ENCODE measurements around the gene SH3PXD2B.

Gene SH3PXD2B

DNA sequence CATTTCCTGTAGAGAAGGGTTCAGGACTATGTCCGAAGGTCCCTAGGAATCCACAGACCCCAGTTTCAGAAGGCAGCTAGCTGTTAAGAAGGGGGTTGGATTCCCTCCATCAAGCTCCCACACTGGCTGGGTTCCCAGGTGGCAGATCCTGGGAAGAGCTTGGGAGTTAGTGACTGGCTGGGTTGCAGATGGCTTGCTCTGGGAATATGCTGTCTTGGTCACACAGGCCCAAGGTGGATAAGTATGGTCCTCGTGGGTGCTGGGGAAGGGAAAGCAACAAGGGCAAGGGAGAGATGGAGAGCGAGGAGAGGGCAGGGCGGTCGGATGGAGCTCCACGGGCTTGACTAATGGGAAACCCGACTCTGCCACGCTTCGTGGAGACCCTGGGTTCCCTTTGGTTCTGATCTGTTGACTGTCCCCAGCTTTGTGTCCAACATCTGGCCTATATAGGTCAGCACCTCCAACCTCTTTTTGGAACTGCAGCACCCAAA, 17.4 kb downstream of the SH3PXD2B start:
- DNase-seq (ENCODE audit: low spot score), result no peak

DNA sequence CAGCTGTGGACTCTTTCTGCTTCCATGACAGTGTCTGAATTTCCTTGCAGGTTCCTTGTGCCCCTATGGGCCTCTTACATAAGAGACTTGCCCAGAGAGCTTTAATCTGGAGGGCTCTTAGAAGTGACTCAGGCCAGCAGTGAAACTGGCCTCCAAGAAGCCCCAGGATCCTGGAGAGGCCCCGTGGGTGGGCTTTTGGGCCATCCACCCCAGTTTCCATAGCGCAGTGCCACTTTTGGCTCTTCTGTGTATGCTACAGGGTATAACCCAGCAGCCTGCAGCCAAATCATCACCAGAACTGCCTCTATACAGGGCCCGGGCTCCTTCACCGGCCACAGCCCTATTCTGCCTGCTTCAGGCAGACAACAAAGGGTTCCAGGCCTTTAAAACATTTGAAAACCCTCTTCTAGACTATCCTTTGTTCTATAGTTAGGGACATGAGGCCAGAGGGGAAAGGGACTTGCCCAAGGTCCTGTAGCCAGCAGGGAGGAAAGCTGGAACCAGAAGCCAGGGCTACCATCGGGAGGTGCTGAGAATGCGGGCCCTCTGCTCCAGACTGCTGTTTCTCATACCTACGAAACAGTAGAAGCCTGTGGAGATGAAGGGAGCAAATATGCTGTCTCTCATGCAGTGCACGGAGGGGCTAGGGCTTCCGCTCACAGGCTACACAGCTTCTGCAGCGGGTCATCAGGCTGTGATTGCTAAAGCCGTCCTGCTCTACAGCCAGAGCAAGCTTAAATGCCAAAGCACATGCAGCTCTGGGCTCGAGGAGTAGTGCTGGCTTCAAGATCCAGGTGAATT, 18.0 kb downstream of the SH3PXD2B start:
- DNase-seq (ENCODE audit: low spot score), result no peak

DNA sequence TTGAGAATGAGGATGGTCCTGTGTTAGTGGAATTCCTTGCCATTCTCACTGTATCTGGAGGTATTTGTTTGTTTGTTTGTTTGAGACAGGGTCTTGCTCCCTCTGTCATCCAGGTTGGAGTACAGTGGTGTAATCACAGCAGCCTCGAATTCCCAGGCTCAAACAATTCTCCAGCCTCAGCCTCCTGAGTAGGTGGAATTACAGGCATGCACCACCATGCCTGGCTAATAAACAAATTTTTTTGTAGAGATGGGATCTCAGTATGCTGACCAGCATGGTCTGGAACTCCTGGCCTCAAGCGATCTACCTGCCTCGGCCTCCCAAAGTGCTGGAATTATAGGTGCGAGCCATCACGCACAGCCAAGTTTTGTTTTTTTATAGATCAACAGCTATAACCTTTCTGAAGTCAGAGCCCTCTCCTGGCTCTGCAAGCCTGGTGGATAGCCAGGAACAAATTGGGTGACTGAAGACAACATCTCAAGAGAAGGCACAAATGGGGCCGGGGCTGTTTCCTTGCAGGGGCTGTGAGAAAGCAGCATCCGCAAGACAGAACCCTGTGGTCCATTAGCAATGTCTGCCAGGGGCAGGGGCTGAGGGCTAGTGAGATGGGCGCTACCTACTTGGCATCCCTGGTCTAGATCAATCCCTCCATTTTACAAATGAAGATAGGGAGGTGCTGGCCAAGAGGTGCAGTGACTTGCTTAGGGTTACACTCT, 18.8 kb downstream of the SH3PXD2B start:
- no peak for DNase-seq (ENCODE audit: low spot score)

DNA sequence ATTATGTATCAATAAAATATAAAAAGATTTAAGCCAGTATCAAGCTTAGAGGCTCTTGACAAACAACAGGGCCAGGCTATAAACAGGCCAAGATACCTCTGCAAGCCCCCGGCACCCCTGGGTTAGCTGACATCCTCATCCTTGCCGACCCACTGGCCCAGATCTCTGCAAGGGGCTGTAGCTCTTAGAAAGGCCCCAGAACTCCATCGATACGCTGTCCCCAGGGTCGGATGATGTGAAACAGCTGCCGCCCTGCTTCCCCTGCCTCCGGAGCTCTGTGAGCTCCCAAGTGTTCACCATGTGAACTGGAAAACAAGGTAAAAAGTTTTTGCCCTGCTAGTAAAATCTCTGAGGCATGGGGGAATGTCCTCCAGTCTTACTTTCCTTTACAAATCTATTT, 20.1 kb downstream of the SH3PXD2B start:
- DNase-seq (ENCODE audit: low spot score), result no peak

DNA sequence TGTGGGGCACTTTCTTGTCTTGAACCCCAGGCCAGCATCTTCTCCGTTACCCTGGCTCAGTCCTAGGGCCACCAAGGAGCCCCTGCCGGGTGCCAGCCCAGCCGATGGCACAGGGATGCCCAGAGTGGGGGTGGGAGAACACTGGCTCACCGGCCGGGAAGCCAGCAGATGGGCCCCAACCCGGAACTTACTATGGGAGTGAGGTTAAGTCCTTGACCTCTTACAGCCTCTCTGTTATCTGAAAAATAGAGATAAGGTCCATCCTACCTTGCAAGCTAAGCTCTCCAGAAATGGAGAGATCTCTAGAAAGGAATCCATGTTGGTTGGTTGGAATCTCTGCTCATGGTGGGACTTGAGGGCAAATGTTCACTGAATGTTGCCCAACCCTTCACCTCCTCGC, 20.8 kb downstream of the SH3PXD2B start:
- DNase-seq (ENCODE audit: low spot score), result no peak

DNA sequence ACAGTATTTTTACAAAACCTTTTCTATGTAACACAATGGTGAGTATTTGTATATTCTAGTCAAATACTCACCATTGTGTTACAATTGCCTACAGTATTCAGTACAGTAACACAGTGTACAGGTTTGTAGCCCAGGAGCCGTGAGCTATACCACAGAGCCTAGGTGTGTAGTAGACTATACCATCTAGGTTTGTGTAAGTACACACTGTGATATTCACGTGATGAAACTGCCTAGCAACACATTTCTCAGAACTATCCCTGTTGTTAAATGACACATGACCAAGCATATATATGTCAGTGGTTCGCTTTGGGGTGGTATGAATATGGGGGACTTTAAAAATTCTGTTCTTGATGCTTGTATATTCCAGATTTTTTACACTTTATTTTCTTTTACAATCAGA, 21.3 kb downstream of the SH3PXD2B start:
- DNase-seq (ENCODE audit: low spot score), result no peak

DNA sequence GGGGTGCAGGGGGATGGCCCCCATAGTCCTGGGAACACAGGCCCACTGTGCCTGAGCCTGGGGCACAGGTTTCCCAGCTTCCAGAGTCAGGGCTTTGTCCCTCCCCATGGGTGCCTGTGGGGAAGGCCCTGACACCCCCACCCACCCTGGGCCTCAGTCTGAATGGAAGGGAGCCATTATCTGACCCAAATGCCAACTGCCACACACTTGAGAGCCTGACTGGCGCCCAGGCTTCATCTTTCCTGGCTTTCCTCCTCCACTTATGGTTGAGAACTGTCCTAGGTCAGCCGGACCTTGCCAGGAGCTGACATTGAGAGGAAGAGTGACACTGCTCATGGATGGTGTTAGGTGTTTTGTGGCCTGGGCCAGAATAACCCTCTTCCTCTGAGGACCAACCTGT, 24.0 kb downstream of the SH3PXD2B start:
- no peak for DNase-seq (ENCODE audit: low spot score)

DNA sequence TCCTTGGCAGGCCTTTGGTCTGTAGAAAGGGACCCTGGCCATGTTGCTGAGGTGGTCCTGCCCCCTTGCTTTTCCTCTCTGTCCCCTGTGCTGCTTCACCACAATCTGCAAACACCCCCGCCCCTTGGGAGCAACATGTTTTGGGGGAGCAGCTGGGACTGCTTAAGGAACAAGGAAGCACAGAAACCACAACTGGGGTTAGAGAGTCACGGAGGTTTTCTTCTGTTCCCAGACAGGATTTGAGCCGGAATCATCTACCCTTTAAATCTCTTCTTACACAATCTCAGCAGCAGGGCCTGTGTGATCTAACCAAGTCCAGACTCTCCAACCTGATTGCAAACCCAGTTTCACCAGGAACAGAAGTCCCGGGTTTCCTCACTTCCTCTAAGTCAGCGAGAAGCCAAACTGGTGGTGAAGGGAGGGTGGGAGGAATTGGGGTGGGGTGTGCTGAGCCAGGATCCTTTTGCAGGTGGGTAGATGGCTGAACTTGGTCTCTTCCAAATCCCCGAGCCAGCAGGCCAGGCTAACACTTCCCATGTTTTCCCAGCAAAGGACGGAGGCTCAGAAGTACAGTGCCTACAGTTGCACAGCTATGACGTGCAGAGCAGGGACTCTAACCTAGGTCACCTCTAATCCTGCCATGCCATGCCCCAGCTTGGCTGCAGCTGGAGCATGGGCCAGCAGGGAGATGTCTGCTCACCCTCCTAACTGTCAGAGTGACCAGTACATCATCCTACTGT, 25.0 kb downstream of the SH3PXD2B start:
- DNase-seq (ENCODE audit: low spot score), result no peak

DNA sequence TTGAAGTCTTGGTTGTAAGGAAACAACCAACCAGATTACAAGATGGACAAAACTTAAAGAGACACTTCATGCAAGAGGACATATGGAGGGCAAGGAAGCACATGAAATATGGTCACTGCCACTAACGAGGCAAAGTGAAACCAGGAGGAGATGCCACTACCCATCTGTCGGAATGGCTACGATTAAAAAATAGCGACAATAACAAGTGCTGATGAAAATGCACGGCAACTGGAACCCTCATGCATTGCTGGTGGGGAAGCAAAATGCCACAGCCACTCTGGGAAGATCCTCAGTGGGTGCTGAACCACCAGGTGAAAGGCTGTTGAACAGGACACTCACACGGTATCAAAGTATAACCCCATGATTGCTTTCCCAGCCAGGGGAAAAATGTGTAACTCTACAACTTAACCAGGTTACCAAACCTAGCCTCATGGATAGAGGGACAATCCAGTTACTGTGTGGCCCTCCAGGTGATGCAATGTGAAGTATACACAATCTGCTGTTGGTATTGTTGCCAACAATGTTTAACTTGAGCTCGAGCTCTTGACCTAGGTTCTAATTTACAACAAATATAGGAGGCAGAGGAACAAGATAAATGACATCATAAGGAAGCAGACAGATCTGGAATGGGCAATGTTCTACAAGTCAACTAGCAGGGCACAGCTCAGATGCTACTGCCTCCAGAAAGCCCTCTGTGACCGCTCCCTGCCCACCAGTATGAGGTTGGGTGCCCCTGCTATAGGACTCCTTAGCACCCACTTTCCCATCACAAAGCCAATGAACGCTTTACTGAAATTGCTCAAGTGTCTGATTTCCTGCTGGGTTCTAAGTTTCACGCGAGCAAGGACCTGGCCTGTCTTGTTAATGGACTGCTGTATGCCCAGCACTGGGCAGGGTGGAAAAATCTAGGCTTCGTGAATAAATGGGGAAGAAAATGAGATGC, 25.8 kb downstream of the SH3PXD2B start:
- DNase-seq (ENCODE audit: low spot score), result no peak

DNA sequence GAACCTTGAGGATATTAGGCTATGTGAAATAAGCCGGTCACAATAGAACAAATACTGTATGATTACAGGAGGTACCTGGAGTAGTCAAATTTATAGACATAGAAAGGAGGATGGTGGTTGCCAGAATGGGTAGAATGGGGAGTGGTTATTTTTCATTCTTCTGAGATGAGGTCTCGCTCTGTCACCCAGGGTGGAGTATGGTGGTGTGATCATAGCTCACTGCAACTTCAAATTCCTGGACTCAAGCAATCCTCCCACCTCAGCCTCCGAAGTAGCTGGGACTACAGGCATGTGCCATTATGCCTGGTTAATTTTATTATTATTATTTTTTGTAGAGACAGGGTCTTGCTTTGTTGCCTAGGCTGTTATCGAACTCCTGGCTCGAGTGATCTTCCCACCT, 27.1 kb downstream of the SH3PXD2B start:
- no peak for DNase-seq (ENCODE audit: low spot score)

DNA sequence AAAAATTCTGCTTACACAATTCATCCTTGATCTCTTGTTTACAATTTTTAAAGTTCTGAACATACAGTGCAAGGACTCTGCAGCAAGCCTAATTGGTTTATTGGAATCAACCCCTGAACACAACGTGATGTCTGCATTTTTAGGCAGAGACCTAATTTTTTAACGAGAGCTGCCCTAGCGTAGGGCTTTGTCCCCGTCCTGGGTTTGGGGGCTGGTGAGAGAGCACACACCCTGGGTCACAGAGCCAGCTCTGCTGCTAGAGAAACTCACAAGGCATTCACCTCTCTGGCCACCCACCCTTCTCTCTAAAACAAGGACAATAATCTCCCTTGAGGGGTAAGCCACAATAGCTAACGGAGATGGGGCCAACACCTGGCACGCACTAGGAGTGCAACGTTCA, 28.2 kb downstream of the SH3PXD2B start:
- no peak for DNase-seq (ENCODE audit: low spot score)

DNA sequence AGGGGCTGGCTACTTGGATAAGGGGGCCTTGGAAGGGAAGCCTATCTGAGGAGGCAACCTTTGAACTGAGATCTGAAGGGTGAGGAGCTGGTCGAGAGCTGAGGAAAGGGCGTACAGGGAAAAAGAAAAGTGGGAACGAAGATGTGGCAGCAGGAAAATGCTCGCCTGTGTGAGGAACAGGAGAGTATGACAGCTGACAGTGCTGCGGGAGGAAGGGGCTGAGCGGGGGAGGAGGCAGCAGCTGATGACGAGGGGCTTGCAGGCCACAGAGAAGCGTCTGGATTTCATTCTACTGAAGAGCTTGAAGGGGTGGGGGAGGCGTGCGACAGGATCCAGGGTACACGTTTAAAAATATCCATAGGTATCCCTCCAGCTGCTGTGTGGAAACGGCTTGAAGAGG, 28.9 kb downstream of the SH3PXD2B start:
- DNase-seq (ENCODE audit: low spot score), result no peak

DNA sequence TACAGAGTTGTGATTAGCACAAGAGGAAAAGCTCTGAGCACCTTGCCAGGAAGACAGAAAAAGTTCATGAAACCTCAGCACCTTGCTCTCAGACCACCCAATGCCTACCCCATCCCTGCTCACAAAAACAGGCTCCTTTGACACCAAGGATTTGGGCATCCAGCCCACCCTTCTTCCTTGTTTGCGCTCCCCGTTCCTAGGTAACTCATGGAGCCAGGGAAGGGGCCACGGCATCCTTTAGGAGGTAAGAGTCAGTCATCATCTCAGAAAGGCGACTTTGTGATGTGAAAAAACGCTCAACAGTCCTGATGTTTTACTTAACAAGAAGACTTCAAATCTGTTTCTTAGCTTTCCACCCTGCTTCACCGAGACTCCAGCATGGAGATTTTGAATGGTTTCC, 29.5 kb downstream of the SH3PXD2B start:
- DNase-seq (ENCODE audit: low spot score), result no peak

DNA sequence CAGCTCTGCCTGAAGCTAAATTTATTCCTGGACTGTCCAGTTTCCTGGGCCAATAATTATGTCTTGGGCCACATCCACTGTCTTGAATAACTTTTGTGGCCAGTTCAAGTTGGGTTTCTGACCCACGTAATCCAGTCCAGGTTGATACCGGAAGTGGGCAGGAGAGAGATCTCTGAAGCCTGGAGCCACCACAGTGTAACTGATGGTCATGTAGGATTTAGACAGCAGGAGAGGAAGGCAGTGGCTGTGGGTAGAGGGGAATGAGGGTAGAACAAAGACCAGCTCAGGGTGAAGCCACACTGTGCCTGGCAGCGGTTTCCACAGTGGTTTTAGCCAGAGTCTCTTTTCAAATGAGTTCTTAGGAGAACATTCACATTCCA, 30.2 kb downstream of the SH3PXD2B start:
- DNase-seq (ENCODE audit: low spot score), result no peak

DNA sequence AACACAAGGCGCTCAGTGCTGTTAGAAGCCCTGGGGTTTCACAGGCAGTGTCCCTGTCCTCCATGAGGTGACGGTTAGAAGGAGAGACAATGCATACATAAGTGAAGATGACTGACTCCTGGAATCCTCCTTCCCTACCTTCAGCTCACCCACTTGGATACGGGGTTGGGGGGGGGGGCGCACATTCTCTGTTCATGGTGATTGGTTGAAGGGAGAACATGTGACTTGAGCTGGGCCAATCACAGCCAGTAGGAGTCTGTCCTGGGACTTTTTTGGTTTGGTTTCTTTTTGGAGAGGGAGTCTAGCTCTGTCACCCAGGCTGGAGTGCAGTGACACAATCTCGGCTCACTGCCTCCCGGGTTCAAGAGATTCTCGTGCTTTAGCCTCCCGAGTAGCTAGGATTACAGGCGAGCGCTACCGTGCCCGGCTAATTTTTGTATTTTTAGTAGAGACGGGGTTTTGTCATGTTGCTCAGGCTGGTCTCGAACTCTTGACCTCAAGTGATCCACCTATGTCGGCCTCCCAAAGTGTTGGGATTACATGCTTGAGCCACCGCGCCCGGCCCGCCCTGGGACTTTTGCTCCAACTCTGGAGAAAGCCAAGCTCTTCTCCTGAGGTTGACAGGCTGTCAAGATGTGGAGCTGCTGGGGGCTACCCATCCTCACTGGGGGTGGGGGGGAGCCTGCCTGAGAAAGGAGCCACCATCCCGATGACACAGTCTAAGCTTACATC, 30.8 kb downstream of the SH3PXD2B start:
- no peak for DNase-seq (ENCODE audit: low spot score)

DNA sequence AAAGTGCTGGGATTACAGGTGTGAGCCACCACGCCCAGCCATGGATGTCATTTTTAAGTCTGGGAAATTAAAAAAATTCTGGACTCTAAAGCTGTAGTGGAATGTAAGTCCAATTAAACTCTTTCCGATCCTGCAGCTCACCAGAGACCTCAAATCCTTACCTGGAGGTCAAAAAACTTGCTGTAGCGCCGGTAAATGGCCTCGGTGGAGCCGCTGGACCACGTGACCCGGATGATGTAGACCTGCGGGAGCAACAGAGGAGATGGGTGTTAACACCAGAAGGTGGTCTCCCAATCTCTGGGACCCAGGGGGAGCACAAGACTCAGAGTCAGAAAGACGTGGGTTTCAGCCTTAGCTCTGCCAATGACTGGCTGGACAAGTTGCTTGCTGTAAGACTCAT, 32.1 kb downstream of the SH3PXD2B start:
- no peak for DNase-seq (ENCODE audit: low spot score)

DNA sequence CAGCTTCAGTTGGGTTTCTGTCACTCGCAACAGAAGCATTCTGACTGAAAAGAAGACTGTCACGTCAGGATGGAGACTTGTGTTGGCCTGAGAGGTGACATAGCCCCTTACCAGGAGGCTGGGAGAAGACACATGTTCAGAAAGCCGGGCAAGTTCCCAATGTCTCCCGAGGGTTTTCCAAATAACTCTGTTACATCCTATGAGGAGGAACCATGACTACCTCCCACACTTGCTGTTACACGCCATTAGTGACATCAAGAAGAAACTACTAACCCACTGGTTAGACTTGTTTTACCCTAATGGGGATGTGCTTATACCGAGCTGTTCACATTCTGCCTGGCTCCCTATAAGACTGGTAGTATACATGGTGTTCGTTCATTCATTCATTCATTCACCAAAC, 33.3 kb downstream of the SH3PXD2B start:
- no peak for DNase-seq (ENCODE audit: low spot score)

DNA sequence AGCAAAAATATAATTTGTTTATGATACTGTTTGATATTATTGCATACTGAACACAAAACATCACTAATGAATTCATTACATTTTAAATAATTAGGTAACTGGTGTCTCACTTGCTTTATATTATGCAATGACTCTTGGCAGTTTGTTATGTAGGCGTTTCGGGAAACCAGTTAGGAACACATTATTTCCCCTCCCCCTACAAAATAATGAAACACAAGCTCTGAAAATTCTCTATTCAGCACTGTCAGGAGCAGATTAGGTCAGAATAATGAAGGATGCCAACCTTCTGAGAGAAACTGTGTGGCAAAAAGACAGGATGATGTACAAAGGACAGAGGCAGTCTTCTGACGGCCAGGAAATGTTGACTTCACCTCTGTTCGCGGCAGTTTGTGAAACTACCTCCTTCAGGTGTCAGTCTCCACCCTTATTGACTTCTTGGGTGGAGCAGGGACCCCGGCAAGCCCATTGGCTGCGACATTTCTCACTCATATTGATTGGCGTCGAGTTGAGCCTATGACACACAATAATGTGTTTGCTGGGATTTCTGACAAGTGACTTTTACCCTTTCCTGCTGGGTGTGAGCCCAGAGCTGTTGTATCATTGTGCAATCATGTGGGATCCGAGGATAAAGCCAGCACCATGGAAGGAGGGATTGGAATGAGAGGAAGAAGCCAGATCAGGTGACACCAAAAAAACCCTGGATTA, 33.9 kb downstream of the SH3PXD2B start:
- no peak for DNase-seq (ENCODE audit: low spot score)

DNA sequence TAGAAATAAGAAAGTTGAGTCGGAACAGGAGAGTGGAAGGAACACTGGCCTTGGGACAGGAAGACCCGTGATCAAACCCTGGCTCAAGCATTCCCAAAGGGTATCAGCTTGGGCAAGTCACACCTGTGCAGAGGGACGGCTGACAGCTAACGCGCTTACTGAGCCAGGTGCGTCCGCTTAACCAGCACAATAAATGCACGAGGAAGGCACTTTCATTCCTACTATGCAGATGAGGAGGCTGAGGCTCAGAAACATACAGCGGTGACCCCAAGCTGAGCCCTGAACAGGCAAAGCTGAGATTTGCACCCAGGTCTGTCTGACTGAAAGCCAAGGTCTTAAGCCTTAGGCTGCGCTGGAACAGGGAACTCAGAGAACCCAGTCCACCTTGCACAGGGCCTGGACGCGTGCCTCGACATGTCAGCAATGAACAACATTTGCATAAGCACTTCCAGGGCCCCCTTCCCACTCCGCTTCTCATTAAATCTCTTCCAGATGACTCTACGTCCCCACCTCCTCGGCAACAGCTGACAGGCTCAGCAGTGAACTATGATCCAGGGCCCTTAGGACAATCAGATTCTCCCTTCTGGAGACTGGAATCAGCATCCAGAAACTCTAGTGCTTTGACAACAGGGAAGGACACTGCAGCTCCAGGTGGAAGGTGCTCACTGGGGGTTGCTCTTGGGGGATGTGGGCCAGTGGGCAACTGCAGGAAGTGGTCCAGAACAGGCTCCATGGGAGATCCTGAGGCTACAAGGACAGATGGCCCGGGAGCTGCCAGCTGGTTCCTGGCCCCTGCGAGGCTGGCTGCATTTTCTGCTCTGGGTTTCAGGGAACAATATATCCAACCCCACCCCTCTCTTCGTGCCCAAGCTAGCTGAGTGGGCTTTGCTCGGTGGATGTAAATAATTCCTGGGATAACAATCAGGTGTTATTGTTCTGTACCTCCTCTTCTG, 35.2 kb downstream of the SH3PXD2B start:
- no peak for DNase-seq (ENCODE audit: low spot score)

Data from hematopoietic multipotent progenitor cell treated with erythropoietin and hydrocortisone succinate and interleukin-3 and kit ligand, for 15 days (in vitro differentiated cells).